NT2/D1 (cell line): Measurements from ENCODE around the gene ATAD2B.

ENCODE experiments used
- SUZ12 ChIP-seq: IDR thresholded peaks from 2 replicates; pipeline ENCODE4 v1.6.1; 2011; ENCODE audit not compliant: insufficient read length, insufficient read depth; ENCODE audit errors: extremely low read depth
- YY1 ChIP-seq: IDR thresholded peaks from 2 replicates; pipeline ENCODE4 v1.6.1; 2011; ENCODE audit not compliant: insufficient read length, insufficient read depth
- ZNF274 ChIP-seq: IDR thresholded peaks from 2 replicates; pipeline ENCODE4 v1.6.1; 2011; ENCODE audit warnings: mild to moderate bottlenecking, low read depth, low read length

GRCh38 chr2:23794234-23794633 lies 132.7 kb downstream of the ATAD2B start:
- TF ChIP-seq ZNF274: no peak
- no peak for TF ChIP-seq YY1
- no peak for TF ChIP-seq SUZ12
